H9 (cell line): ENCODE data around the gene MRTFB. TPM values are rescaled to one million over a fixed set of nuclear protein-coding genes. Genes with fewer than 3 reads are reported as not detected.

Experiments
- DNase-seq: peaks from one replicate; pipeline ENCODE4 v3.0.0-alpha.2; 2017
- H2AFZ ChIP-seq: one replicate; pipeline ENCODE4 v1.6.1; 2013; ENCODE audit warnings: mild to moderate bottlenecking, low read length, control low read depth, moderate library complexity
- H2AK5ac ChIP-seq: 2 replicates; pipeline ENCODE4 v1.6.1; 2013; ENCODE audit warnings: low read length, control low read depth, mixed read lengths; ENCODE audit not compliant: insufficient read length
- H2BK120ac ChIP-seq: one replicate; pipeline ENCODE4 v1.6.1; 2013; ENCODE audit warnings: low read depth, mild to moderate bottlenecking, low read length, control low read depth, inconsistent platforms; ENCODE audit not compliant: poor library complexity, severe bottlenecking
- H2BK12ac ChIP-seq: 2 replicates; pipeline ENCODE4 v1.6.1; 2013; ENCODE audit warnings: low read length, control low read depth, mixed read lengths, low read depth; ENCODE audit not compliant: insufficient read length
- H2BK15ac ChIP-seq: 2 replicates; pipeline ENCODE4 v1.6.1; 2013; ENCODE audit warnings: low read depth, low read length, control low read depth
- H2BK20ac ChIP-seq: one replicate; pipeline ENCODE4 v1.6.1; 2013; ENCODE audit warnings: low read depth, mild to moderate bottlenecking, low read length, control low read depth, inconsistent platforms; ENCODE audit not compliant: poor library complexity, severe bottlenecking
- H2BK5ac ChIP-seq: 2 replicates; pipeline ENCODE4 v1.6.1; 2013; ENCODE audit warnings: low read length, control low read depth, mixed read lengths; ENCODE audit not compliant: insufficient read length
- H3K14ac ChIP-seq: 2 replicates; pipeline ENCODE4 v1.6.1; 2013; ENCODE audit warnings: low read length, control low read depth; ENCODE audit not compliant: insufficient read depth
- H3K18ac ChIP-seq: 2 replicates; pipeline ENCODE4 v1.6.1; 2013; ENCODE audit warnings: low read depth, mild to moderate bottlenecking, mixed read lengths, low read length, control low read depth; ENCODE audit not compliant: insufficient read length
- H3K23ac ChIP-seq: 2 replicates; pipeline ENCODE4 v1.6.1; 2013; ENCODE audit warnings: low read length, control low read depth, mixed read lengths, low read depth; ENCODE audit not compliant: insufficient read length
- H3K23me2 ChIP-seq: 2 replicates; pipeline ENCODE4 v1.6.1; 2013; ENCODE audit warnings: low read depth, mild to moderate bottlenecking, mixed read lengths, low read length, control low read depth; ENCODE audit not compliant: insufficient read length, poor library complexity, severe bottlenecking
- H3K27ac ChIP-seq: 2 replicates; pipeline ENCODE4 v1.5.1; 2013; ENCODE audit warnings: low read length, control low read depth, mixed read lengths, low read depth; ENCODE audit not compliant: insufficient read length
- H3K27me3 ChIP-seq: 2 replicates; pipeline ENCODE4 v1.6.1; 2013; ENCODE audit warnings: low read length, control low read depth, inconsistent platforms; ENCODE audit not compliant: insufficient read depth
- H3K4ac ChIP-seq: 2 replicates; pipeline ENCODE4 v1.6.1; 2013; ENCODE audit warnings: low read depth, mild to moderate bottlenecking, control low read depth, inconsistent platforms, low read length, moderate library complexity
- H3K4me1 ChIP-seq: 2 replicates; pipeline ENCODE4 v1.6.1; 2013; ENCODE audit warnings: low read length, control low read depth, inconsistent platforms; ENCODE audit not compliant: insufficient read depth
- H3K4me2 ChIP-seq: 2 replicates; pipeline ENCODE4 v1.6.1; 2013; ENCODE audit warnings: low read length, control low read depth, mixed read lengths; ENCODE audit not compliant: insufficient read length, insufficient read depth
- H3K56ac ChIP-seq: 2 replicates; pipeline ENCODE4 v1.6.1; 2013; ENCODE audit warnings: low read depth, mild to moderate bottlenecking, mixed read lengths, low read length, control low read depth; ENCODE audit not compliant: insufficient read length
- H3K79me1 ChIP-seq: 2 replicates; pipeline ENCODE4 v1.6.1; 2013; ENCODE audit warnings: low read depth, mild to moderate bottlenecking, moderate library complexity, low read length, control low read depth, inconsistent platforms; ENCODE audit not compliant: insufficient read depth, poor library complexity, severe bottlenecking
- H3K79me2 ChIP-seq: 2 replicates; pipeline ENCODE4 v1.6.1; 2013; ENCODE audit warnings: low read length, control low read depth, inconsistent platforms; ENCODE audit not compliant: insufficient read depth
- H3K9ac ChIP-seq: 2 replicates; pipeline ENCODE4 v1.6.1; 2013; ENCODE audit warnings: low read length, control low read depth, mixed read lengths; ENCODE audit not compliant: insufficient read length; ENCODE audit errors: extremely low read depth
- H3K9me3 ChIP-seq: one replicate; pipeline ENCODE4 v1.6.1; 2013; ENCODE audit warnings: low read depth, low read length, inconsistent platforms; ENCODE audit not compliant: control insufficient read depth
- H3T11ph ChIP-seq: one replicate; pipeline ENCODE4 v1.6.1; 2013; ENCODE audit warnings: mild to moderate bottlenecking, low read length, control low read depth, inconsistent platforms
- H4K20me1 ChIP-seq: one replicate; pipeline ENCODE4 v1.6.1; 2013; ENCODE audit not compliant: control insufficient read depth, insufficient read length, insufficient read depth
- H4K5ac ChIP-seq: 2 replicates; pipeline ENCODE4 v1.6.1; 2013; ENCODE audit warnings: low read depth, mild to moderate bottlenecking, mixed read lengths, low read length, control low read depth; ENCODE audit not compliant: insufficient read length
- H4K8ac ChIP-seq: replicated peaks from 2 replicates; pipeline ENCODE4 v1.6.1; 2013; ENCODE audit warnings: low read length, control low read depth, mixed read lengths, low read depth; ENCODE audit not compliant: insufficient read length
- H4K91ac ChIP-seq: 2 replicates; pipeline ENCODE4 v1.6.1; 2013; ENCODE audit warnings: low read depth, mild to moderate bottlenecking, moderate library complexity, mixed read lengths, low read length, control low read depth; ENCODE audit not compliant: insufficient read length
- H3K27ac Mint-ChIP-seq, 3 experiments: 2 replicates in 2 of 3; 3 replicates in 1 of 3; pipeline ENCODE4 v1.8.0; 2020 to 2021; ENCODE audit warnings: mixed read lengths in 3 of 3, mild to moderate bottlenecking in 1 of 3, moderate library complexity in 1 of 3
- H3K27me3 Mint-ChIP-seq: 2 replicates; pipeline ENCODE4 v1.8.0; 2021; ENCODE audit warnings: low read depth, mild to moderate bottlenecking, moderate library complexity, mixed read lengths
- H3K36me3 Mint-ChIP-seq, 3 experiments: 2 replicates in 2 of 3; 3 replicates in 1 of 3; pipeline ENCODE4 v1.8.0; 2020 to 2021; ENCODE audit warnings: low read depth in 3 of 3, mixed read lengths in 3 of 3; ENCODE audit not compliant: insufficient read depth in 1 of 3
- H3K4me1 Mint-ChIP-seq, 2 experiments: 2 replicates each; pipeline ENCODE4 v1.8.0; 2020; ENCODE audit warnings: mixed read lengths in 2 of 2
- H3K4me3 Mint-ChIP-seq, 2 experiments: 2 replicates in 1 of 2; 3 replicates in 1 of 2; pipeline ENCODE4 v1.8.0; 2020 to 2021; ENCODE audit warnings: mild to moderate bottlenecking in 2 of 2, mixed read lengths in 2 of 2, moderate library complexity in 1 of 2
- H3K9me3 Mint-ChIP-seq, 2 experiments: 2 replicates in 1 of 2; 3 replicates in 1 of 2; pipeline ENCODE4 v1.8.0; 2020; ENCODE audit warnings: mild to moderate bottlenecking in 2 of 2, mixed read lengths in 2 of 2, moderate library complexity in 1 of 2
- CTCF ChIP-seq: fragments of 200-600 bp; sonication (generic); conservative IDR thresholded peaks from 3 replicates; pipeline ENCODE4 v1.8.0; 2021; ENCODE audit warnings: antibody characterized with exemption, mild to moderate bottlenecking
- WGBS: extraction: QIAGEN DNeasy Blood & Tissue Kit; methylation state at CpG from one replicate; pipeline ENCODE4 v1.1.7; 2013; ENCODE audit warnings: missing lambda C conversion rate, low lambda C conversion rate, mixed read lengths; ENCODE audit not compliant: insufficient read length; ENCODE audit errors: extremely low coverage; 5-methylcytosine and 5-hydroxymethylcytosine counted together
- total RNA-seq: library from RNA; stranded (reverse); gene quantifications from 2 replicates; pipeline ENCODE4 v1.2.1, GENCODE V29; 2021

Gene MRTFB
- total RNA-seq, 1 experiment from 2014 or later = 29.9 TPM

GRCh38 chr16:14304891-14305460 is 233.9 kb downstream of the MRTFB start:
- Histone ChIP-seq H3T11ph (no peak overlapping the region), H3K14ac (no peak overlapping the region), H3K79me2 (peaks cover 4% of the 10 kb centered on the region; the same call in 1 of the 2 replicates), H3K27me3 (no peaks in the 10 kb centered on the region), H3K56ac (no peak overlapping the region), H2BK15ac (no peak overlapping the region), H4K8ac (no peak overlapping the region), H3K4me1 (peaks cover 4% of the 10 kb centered on the region; the same call in 1 of the 2 replicates), H3K18ac (no peak overlapping the region), H3K9me3 (no peaks in the 10 kb centered on the region), H4K20me1 (no peaks in the 10 kb centered on the region), H3K9ac (no peak overlapping the region), H3K27ac (no peak overlapping the region), H4K5ac (no peak overlapping the region), H3K79me1 (no peaks in the 10 kb centered on the region), H3K23ac (no peak overlapping the region), H2BK20ac (no peak overlapping the region), H2BK120ac (no peak overlapping the region), H2BK12ac (no peak overlapping the region), H2BK5ac (no peak overlapping the region), H2AK5ac (no peak overlapping the region), H3K23me2 (peaks cover 17% of the 10 kb centered on the region), H2AFZ (no peak overlapping the region), H4K91ac (no peak overlapping the region), H3K4ac (no peak overlapping the region), H3K4me2 (no peak overlapping the region)
- no peak overlapping the region for H3K27ac Mint-ChIP-seq
- no peaks in the 10 kb centered on the region for H3K36me3 Mint-ChIP-seq
- WGBS = no CpG with 5 or more reads among the region's 12 CpGs
- peaks cover 63 to 67% of the 10 kb centered on the region in 2 experiments for H3K4me1 Mint-ChIP-seq
- TF ChIP-seq CTCF = no peak
- H3K27me3 Mint-ChIP-seq = peaks cover 36% of the 10 kb centered on the region
- H3K4me3 Mint-ChIP-seq = peak overlapping the region; percentile 83 to 97; a peak in 4 of 5 replicates
- no peaks in the 10 kb centered on the region; a peak in 1 of 5 replicates for H3K9me3 Mint-ChIP-seq
- DNase-seq = no peak
